T-helper 1 cell treated with Interleukin-12 subunit alpha and Interleukin-12 subunit beta and Interleukin-4 antibody, amounts not matched to agents 30 ng/mL and 1 ng/mL, for 36 hours (primary cell): ENCODE data around the gene PDCD10. TPM values are rescaled to one million over a fixed set of nuclear protein-coding genes. Genes with fewer than 3 reads are reported as not detected.

Experiments used
- intact Hi-C: fragments of 100-400 bp; cut with micrococcal nuclease; formaldehyde crosslinking; loops from one replicate; pipeline ENCODE4 v1.15.1; 2024
- total RNA-seq: library from RNA; stranded (reverse); gene quantifications from 2 replicates; pipeline ENCODE4 v1.2.3, GENCODE V29; 2022

The PDCD10 gene
- 67.6 and 69.5 TPM in 2 replicates for total RNA-seq

GRCh38 chr3:167734498-167735232, at the start of gene PDCD10:
Gene PDCD10, minus strand, starts transcription at chr3:167734892. Its CDS starts 14,735 bp downstream, at chr3:167720157.
- intact Hi-C loops, result loop anchor here (1.0 to 2.0 kb wide), 8 partner anchors 16 to 360 kb away; partner anchors contain the start of genes GOLIM4 and ZBBX

DNA sequence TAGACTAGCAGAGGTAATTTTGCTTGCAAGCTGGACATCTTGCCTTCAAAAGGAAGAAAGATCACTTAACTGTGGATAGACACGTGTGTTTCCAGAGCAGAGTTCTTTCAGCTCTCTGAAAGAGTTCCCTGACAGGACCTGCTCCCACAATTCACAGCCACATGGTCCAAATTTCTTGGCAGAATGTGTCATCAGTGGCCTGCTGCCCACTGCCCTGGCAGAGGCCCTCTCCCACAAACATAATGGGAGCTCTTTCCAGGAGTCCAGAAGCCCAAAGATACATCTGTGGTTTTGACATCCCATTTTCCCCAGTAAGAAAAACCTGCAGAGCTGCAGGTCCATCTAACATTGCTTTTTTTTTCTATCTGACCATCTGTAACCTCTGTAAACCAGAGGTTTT, 49.1 kb upstream of the PDCD10 start:
- intact Hi-C loops, result no loop called here

DNA sequence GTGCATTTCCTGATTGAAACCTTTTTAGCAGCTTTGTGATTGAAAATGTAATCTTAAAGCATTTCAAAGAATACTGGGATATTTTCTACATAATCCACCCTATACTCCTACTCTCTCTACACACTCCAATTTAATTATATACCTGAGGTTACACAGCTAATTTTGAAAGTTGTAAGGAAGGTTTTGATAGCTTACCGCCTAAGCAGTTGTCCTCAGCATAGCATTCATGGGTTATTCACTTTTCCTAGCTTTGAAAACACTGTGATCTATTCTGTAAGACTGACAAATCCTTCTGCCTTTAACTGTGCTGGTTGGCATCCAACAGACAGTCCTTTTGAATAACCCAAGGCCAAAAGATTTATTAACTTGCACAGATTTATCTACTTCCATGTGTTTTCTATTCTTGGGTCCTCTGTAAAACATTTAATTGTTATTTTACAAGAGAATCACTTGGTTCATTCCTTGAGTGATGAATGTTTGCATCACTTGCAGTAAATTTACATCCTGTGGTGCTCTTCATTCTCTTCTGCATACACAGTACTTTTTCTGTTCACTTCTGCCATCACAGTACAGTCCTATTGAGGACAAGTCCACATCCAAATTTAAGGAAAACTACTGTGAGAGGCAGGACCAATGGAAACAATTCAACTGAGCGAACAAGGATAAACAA, 45.7 kb upstream of the PDCD10 start:
- intact Hi-C loops, result no loop called here

GRCh38 chr3:167777356-167777755, 42.7 kb upstream of the PDCD10 start:
- intact Hi-C loops, result no loop called here

DNA sequence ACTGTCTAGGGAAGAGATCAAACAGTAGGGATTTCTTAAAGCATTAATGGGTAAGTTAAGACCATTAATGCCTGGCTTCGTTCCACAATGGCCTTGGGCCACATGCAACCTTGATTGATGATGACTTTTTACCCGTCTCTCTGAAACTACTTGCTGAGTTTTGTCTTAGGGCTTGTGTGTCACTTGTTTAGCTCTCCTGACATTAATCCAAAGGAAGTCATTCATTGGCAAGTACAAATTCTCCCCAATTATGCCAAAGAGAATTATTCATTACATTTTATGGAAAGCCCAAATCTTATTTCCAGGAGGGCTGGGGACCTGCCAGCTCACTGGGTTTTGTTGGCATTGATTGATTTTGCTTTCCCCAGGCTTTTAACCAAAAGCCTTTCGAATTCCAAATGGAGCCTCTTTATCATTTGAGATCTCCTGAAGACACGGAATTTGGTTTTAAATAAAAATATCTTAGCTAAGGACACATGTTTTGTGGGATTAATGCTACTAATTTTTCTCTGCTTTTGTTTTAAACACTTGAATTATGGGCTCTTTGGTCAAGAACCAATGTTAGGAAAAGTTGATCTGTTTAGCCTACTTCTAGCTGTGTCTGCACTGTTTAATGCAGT, 41.5 kb upstream of the PDCD10 start:
- intact Hi-C loops, result no loop called here

DNA sequence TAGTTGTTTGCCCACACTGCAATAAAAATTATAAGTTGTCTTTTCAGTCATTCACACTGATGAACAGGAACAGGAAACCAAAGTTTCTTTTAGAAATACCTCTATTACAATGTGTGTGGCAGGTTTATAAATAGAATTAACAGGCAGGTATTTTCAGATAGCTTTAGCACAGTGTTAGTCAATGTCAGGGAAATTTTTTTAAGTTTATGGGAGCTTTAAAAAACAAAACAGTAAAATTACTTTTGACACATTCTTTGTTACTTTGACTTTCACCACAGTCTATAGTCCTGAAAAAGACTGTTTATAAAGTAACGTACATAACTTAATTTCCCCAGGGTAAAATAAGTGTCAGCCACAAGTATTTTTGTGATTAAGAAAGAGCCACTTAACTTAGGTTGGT, 38.9 kb upstream of the PDCD10 start:
- intact Hi-C loops, result no loop called here

DNA sequence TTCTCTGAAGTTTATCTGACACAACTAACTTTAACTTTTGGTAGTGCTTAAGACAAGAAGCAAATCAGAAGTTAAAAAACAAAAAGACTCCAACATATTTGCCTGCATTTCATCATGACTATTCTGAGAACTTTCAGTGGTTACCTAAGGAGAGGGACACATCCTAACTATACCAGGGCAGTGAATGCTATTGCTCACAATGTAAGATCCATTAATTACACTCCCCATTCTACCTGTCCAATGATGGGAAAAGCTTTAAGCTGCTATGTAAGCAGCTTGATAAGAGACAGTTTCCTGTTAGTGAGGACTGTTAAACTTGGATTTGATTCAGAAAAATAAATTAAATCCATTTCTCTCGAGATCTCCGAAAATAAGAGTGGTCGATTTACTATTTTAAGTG, 38.3 kb upstream of the PDCD10 start:
- intact Hi-C loops, result no loop called here

DNA sequence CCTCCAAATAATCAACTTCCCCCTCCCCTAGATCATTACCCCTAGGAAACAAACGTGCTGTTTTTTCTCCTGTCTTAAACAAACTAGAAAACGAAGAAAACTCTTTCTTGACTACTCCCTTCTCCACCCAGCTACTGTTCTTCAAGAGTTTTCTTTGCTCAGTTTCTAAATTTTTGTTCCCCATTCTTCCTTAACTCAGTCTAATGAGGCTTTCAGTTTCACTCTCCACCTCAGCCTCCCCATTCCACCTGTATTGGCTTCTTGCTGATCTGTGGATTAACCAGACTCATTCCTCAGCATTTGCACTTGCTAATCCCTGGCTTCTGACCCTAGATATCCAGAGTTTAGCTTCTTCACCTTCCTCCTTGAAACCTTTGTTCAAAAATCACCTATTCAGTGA, 27.6 kb upstream of the PDCD10 start:
- intact Hi-C loops, result no loop called here

GRCh38 chr3:167761302-167761701, 26.6 kb upstream of the PDCD10 start:
- intact Hi-C loops, result no loop called here

- intact Hi-C loops, result no loop called here
Measured at GRCh38 chr3:167754049-167754448, 19.4 kb upstream of the PDCD10 start.

- intact Hi-C loops, result loop anchor here (1.0 kb wide), 1 partner anchor 15 kb away; the partner anchor contains the start of gene SERPINI1
Measured at GRCh38 chr3:167750272-167750971, 15.7 kb upstream of the PDCD10 start.

- intact Hi-C loops, result loop anchor here (1.0 kb wide), 1 partner anchor 14 kb away; the partner anchor contains the start of gene SERPINI1
Measured at GRCh38 chr3:167749728-167750127, 15.0 kb upstream of the PDCD10 start.

DNA sequence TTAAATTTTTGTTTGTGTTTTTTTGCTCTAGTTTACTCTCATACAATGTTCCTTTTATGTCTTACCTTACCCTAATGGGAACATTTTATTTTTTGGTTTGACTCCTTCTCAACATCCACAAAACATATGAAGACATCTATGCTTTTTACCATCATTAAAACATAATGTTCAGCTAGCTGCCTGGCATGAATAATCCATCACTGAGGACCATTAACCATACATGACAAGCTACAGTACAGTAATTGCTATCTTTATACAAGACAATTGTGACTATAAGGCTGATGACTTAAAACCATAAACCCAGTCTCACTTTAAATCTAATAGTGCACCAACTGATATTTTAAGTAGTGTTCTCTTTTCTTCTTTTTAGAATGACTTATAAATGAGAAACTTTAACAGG, 14.5 kb upstream of the PDCD10 start:
- intact Hi-C loops, result no loop called here

DNA sequence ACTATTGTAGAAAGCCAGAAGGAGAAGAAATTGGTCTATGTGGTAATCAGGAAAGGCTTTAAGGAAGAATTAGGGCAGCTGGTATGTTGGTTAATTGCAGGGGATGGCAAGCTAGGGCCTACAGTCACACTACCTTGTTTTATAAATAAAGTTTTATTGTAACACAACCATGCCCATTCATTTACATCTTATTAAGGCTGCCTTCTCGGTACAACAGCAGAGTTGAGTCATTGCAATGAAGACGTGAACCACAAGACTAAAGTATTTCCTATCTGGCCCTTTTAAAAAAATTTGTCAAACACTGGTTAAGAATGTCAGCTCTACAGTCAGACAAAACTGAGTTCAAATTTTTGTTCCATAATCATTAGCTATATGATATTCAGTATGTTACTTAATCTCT, 9.1 kb upstream of the PDCD10 start:
- intact Hi-C loops, result no loop called here

DNA sequence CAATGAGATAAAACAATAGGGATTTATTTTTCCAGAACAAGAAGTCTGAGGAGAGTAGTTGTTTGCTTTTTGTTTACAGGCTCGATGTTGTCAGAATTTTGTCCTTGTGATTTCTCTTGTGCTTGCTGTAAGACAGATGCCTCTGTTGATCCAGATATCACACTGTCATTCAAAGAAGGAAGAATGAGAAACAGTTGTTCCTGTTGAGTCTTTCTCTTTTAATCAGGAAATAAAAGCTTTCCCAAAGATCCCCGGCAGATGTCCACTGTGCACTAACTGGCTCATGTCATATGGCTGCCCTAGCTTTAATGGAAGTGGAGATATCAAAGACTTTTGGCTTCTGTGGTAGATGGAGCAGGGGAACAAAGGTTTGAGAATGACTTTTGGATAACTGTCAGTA, 7.6 kb upstream of the PDCD10 start:
- intact Hi-C loops, result no loop called here

DNA sequence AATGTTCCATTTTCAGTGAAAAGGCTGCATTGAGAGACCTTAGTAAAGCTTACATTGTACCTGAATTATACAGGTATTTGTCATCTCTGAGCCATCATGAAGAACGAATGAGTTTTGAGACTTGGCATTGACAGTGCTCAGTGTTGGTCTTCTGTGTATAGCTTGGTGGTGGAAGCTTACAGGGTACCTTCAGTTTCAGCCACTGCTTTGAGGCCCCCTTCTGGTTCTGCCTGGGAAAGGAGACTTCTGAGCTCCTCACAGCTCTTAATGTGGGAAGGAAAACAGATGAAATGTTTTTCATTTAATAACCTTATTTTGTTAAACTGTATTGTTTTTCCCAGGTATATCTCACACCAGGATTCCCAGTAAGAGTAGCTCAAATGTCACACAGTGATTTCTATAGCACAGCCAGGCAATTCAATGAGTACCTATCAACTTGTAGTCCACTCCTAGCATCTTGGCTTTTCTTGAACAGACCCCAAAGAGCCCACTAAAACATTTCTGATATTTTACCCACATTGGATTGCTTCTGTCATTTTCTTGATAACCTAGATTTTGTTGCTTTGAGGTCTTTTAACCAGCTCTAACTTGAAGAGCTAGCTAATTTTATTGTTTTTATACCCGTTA, 6.4 kb upstream of the PDCD10 start:
- intact Hi-C loops, result loop anchor here (1.0 kb wide), 1 partner anchor 361 kb away; the partner anchor contains the start of gene ZBBX

DNA sequence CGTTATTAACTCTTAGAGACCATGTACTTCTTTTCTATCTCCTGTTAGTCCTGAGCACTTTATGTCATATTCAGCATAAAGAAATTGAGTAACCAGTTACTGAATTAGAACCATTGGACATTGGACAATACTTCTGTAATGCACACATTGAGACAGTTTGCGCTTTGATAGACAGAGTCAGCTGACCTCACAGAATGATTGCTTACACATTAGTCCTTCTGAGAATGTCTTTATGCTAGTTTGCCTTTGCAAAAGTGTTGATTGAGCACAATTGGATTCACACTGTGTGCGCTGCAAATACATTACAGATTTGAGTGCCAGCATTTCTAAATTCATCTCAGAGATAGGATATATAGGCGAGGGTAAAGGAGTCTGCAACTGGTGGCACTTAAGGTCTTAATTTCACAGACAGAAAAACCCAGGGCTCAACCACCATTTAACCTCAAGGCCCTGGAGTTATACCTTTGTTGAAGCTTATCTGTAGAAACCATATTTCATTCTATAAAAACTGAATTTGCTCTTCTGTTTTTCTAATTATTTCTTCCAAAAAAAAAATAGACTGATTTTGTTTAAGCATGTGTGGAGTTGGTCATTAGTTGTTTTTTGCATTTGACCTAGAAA, 4.6 kb upstream of the PDCD10 start:
- intact Hi-C loops, result no loop called here

DNA sequence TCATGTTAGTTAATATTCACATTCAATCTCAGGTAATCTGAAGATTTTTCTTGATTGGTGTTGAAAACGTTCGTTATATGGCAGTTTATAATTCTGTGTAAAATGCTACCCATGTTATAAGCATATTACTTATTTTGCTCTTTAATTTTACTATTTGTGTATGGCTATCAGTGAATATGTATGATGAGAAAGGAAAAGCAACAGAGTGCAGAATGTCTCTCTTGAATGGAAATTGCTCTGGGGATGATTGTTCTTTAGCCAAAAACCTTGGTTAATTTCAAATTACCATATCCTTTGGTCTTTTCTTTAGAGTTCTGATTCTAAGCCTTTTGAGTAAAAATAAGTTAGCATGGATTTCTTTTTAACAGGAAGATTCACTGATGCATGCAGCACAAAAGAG, 3.3 kb upstream of the PDCD10 start:
- intact Hi-C loops, result no loop called here

DNA sequence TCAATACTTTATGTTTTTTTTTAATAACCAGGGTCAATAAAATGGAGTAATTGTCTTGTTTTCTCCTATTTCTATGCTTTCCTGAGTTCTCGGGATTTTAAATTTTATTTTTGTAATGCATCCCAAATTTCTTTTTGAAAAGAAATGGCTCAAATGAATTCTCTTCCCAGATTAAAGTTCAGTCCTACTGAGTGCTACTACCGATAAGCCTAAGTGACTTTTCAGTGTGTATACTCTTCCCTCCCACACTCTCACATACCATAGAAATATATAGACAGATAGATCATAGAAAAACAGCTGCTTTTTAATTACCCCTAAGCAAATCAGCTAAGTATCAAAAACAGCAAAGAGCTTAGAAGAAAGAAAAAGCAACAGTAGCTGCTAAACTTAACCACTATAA, 2.3 kb upstream of the PDCD10 start:
- intact Hi-C loops, result no loop called here

- intact Hi-C loops, result no loop called here
Measured at GRCh38 chr3:167736264-167736787, 1.6 kb upstream of the PDCD10 start.
